ENCODE measurements around the gene RAB5B. TPM values are rescaled to one million over a fixed set of nuclear protein-coding genes. Genes with fewer than 3 reads are reported as not detected.
A peak's percentile ranks its signal among the peaks of the same experiment; 100 is the strongest.

The RAB5B gene
- total RNA-seq, 2 donors from 2014 or later, result 70.3 to 89.2 TPM

DNA sequence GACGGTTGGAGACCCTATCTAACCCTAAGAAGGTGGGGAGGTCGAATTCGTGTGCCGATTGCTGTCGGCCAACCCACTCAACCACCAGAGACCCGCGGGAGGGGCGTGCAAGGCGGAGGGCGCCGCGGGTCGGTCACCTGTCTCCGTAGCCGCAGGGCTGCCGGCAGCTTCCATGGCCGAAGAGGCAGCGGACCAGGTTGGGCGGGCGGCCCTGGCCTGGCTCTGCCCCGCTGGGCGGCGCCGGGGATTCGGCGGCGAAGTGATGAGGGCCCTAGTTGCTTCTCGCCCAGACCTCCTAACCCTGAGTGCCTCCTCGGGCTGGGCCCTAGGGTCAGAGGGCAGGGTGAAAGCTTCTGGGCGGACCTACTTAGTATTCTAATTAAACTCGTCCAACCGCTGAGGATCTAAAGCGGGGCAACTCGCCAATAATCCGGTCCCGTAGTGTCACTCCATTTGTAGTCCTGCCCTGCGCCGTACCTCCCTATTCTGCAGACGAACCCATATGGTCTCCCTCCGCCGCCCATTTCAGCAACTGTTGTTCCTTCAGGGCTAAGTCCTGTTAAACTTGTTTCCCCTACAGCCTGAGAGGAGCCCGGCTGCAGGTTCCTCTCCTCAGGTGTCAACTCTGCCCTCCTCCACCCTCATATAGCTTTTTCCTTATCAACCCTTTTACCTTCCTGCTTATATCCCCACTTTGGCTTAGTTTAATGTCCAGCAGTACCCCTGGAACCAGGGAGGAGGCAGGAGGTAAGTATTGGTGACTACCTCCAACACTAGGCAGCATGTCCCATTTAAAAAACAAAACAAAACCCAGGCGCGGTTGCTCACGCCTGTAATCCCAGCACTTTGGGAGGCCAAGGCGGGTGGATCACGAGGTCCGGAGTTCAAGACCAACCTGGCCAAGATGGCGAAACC is 46.0 kb upstream of the RAB5B start, which contains the start of gene PYM1:
TSS of gene PYM1 (minus strand) at position 307 of the 915 bp plus-strand sequence. CDS start at position 174, 133 bp downstream.
- no peak for DNase-seq (ENCODE audit: low spot score)
- Histone ChIP-seq H3K4me3 (peak within 1 kb of the TSS; percentile 81), H3K4me1 (ENCODE audit: control insufficient read depth in 1 of 2, low read depth in 2 of 2) (peaks cover 21 to 48% of the 10 kb centered on the region in 2 donors)

DNA sequence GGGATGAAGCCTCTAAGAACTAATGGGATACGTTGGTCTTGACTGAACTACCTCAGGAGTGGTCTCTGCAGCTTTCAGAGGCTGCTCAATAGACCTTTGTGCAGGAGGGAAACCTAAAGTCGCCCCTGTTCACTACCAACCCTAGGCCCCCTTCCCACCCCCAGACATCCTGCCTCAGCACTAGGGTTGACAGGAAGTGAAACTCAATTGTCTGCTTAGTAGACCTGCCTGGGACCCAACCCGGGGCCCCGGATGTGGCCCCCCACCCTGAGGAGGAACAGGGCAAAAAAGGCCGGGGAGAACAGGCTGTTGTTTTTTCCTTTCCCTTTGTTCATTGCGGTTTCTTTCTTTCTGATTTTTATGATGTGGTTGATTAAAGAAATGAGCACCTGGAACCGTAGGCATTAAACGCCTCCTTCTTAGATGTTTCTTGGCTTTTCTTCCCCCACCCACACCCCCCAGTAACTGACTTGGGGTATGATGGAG is 44.5 kb upstream of the RAB5B start:
- ATAC-seq (ENCODE audit: insufficient number of reproducible peaks, low FRiP score, low read depth), result no peak
- H3K27me3 ChIP-seq (replicated peaks; ENCODE audit: insufficient read depth), result no peaks in the 10 kb centered on the region
- no peaks in the 10 kb centered on the region for H3K36me3 ChIP-seq
- H3K4me1 ChIP-seq (ENCODE audit: control insufficient read depth in 1 of 2, low read depth in 2 of 2), result peaks cover 27 to 59% of the 10 kb centered on the region in 2 donors
- no peak overlapping the region for H3K4me3 ChIP-seq
- no peaks in the 10 kb centered on the region for H3K9me3 ChIP-seq
- TF ChIP-seq, protein P1, sequence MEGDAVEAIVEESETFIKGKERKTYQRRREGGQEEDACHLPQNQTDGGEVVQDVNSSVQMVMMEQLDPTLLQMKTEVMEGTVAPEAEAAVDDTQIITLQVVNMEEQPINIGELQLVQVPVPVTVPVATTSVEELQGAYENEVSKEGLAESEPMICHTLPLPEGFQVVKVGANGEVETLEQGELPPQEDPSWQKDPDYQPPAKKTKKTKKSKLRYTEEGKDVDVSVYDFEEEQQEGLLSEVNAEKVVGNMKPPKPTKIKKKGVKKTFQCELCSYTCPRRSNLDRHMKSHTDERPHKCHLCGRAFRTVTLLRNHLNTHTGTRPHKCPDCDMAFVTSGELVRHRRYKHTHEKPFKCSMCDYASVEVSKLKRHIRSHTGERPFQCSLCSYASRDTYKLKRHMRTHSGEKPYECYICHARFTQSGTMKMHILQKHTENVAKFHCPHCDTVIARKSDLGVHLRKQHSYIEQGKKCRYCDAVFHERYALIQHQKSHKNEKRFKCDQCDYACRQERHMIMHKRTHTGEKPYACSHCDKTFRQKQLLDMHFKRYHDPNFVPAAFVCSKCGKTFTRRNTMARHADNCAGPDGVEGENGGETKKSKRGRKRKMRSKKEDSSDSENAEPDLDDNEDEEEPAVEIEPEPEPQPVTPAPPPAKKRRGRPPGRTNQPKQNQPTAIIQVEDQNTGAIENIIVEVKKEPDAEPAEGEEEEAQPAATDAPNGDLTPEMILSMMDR (IDR thresholded peaks at IDR 0.05), result no peak
- H3K27ac ChIP-seq, result peak overlapping the region in 1 of 2 donors; percentile 93
- no peak for DNase-seq (ENCODE audit: low spot score)

More for the DNA sequence above, 46.0 kb upstream of the RAB5B start, which contains the start of gene PYM1:
- no peaks in the 10 kb centered on the region for H3K9me3 ChIP-seq
- peak within 1 kb of the TSS; percentile 84 to 93 for H3K27ac ChIP-seq
- no peaks in the 10 kb centered on the region for H3K27me3 ChIP-seq (replicated peaks; ENCODE audit: insufficient read depth)
- peak; percentile 23 for ATAC-seq (ENCODE audit: insufficient number of reproducible peaks, low FRiP score, low read depth)
- H3K36me3 ChIP-seq, result no peaks in the 10 kb centered on the region
- TF ChIP-seq, protein P1 (IDR thresholded peaks at IDR 0.05), result no peak

DNA sequence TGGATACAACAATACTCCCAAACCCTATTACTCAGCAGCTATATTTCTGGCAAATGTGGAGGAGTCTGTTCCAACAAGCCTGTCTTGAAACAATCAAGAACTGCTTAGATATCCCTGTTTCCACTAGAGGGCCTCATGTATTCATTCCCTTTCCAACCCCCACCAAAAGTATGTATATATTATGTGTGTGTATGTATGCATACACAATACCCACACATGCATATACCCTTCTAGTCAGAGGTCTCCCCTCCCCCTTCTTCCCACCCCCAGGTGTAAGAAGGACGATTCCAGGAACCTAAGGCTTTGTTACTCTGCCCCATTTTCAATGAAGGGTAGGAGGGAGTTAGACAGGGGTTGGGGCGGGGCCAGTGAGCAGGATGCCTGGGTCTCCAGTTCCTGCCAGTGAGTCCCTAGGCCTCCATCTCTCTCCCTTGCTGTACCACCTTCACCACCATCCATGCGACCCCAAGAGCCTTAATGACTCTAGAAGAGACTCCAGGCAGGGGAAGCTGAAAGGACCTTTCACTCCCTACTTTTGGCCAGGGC is 43.0 kb upstream of the RAB5B start, which contains the start of gene DGKA:
TSS of gene DGKA (plus strand) at position 392 of the 546 bp plus-strand sequence. CDS start 5,342 bp downstream, outside the sequence.
- H3K4me1 ChIP-seq (ENCODE audit: control insufficient read depth in 1 of 2, low read depth in 2 of 2), result peaks cover 25 to 60% of the 10 kb centered on the region in 2 donors
- DNase-seq (ENCODE audit: low spot score) (no peak), ATAC-seq (ENCODE audit: insufficient number of reproducible peaks, low FRiP score, low read depth) (no peak)
- no peaks in the 10 kb centered on the region for H3K9me3 ChIP-seq
- TF ChIP-seq, protein P1 (IDR thresholded peaks at IDR 0.05), result peak; percentile 53
- peak within 1 kb of the TSS; percentile 80 to 92 for H3K27ac ChIP-seq
- no peaks in the 10 kb centered on the region for H3K36me3 ChIP-seq
- H3K27me3 ChIP-seq (replicated peaks; ENCODE audit: insufficient read depth), result no peaks in the 10 kb centered on the region
- H3K4me3 ChIP-seq, result peak within 1 kb of the TSS; percentile 80

DNA sequence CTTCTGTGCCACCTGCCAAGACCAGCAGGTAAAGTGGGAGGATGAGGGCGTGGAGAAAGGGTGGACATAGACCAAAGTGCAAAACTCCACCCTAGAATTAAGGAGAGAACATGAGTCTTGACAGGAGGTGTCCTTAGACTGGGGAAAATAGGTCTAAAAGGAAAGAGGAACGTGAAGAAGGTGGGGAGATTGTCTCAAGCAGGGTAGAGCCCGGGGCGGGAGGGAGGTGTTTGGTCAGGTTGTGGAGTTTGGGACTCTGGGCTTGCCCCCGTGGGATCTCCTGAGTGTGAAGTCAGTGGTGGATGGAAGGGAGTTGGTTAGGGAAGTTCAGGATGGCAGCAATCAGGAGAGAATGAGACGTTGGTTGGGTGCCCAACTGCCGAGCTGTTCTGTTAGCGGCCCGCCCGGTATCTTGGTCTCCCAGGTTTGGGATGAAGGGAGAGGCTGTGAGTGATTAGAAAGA is 42.5 kb upstream of the RAB5B start:
- TF ChIP-seq, protein P1 (IDR thresholded peaks at IDR 0.05), result no peak
- H3K4me3 ChIP-seq, result peak overlapping the region; percentile 80
- DNase-seq (ENCODE audit: low spot score), result no peak
- H3K27ac ChIP-seq, result peak overlapping the region; percentile 80 to 92
- no peak for ATAC-seq (ENCODE audit: insufficient number of reproducible peaks, low FRiP score, low read depth)
- peaks cover 20 to 55% of the 10 kb centered on the region in 2 donors for H3K4me1 ChIP-seq (ENCODE audit: control insufficient read depth in 1 of 2, low read depth in 2 of 2)
- no peaks in the 10 kb centered on the region for H3K27me3 ChIP-seq (replicated peaks; ENCODE audit: insufficient read depth)
- no peaks in the 10 kb centered on the region for H3K9me3 ChIP-seq
- no peaks in the 10 kb centered on the region for H3K36me3 ChIP-seq
